Measurements from ENCODE around the gene CAPN10. TPM values are rescaled to one million over a fixed set of nuclear protein-coding genes. Genes with fewer than 3 reads are reported as not detected.

CAPN10 gene
- total RNA-seq, 1 donor from 2014 or later = 12.3 TPM

DNA sequence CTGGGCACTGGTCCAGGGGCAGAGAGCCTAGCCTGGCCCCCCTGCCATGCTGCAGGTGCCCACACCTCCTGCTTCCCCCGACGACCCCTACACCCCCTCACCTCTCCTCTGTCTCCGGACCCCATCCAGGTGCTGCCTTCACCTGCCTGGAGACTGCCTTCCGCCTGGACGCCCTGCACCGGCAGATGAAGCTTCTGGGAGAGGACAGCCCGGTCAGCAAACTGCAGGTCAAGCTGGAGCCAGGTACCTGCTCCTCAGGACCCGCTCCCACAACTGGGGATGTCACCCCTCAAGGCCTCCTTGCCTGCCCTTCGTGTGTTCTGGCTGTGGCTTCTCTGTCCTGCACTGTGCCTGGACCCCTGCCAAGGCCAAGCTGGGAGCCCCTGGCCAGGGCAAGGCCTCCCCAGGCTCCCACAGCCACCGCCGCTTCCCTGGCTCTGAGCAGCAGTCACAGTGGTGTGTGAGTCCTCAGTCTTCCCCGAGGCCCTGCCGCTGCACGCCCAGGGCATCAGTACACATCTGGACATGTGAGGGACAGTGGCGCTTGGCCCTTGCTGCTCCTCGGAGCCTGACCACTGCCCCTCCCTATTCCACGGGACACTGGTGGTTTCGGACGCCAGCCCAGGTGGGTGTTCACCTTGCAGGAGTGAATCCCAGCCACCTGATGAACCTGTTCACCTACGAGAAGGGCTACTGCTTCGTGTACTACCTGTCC lies 12.0 kb upstream of the CAPN10 start:
- DNase-seq (ENCODE audit: low spot score) = no peak

DNA sequence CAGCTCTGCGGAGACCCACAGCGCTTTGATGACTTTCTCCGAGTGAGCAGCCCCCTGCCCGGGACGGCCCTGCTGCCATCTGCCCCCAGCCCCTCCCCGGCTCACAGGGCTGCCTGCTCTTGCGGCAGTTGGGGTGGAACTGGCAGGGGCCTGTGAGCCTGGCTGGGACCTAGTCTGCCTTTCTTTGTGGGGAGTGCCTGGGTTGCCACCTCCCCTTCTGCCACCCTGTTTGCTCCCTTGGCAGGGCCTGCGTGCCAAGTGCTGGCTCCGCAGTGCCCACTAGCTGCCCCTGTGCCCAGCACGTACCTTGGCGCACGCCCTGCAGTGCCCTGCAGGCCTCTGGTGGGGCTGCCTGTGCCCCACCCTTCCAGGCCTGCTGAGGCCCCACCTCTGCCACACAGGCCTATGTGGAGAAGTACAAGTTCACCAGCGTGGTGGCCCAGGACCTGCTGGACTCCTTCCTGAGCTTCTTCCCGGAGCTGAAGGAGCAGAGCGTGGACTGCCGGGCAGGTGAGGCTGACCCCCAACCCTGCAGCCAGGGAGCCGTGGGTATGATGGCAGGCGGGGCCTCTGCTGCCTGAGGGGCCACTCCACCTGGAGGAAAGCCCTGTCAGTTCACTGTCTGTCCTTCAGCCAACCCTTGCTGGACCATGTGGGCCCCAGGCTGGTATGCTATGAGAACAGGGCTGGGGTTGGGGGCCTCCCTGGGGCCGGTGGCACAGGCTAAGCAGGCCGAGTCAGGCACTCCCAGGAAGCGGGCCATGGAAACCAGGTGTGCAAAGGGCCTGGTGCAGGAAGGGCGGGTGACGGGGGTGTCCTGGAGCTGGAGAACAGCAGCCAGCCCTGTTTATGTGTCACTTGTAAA lies 11.2 kb upstream of the CAPN10 start:
- no peak for DNase-seq (ENCODE audit: low spot score)

DNA sequence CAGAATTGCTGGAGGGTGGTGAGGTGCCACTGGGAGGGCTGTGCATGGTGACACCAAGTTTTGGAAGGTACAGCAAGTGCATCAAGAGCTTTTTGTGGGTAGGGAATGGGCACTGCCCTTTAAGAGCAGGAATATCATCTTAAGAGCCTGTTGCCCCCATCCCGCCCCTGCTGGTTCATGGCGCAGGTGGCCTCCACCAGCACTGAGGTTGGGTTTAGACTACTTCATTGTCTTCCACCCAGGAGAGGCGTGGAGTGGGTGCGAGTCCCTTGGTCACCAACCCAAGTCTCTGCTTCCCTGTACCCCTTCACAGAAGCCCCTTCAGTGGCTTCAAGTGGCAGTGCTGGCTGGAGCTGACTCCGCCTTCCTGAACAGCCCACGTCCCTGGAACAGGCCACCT lies 10.5 kb upstream of the CAPN10 start:
- no peak for DNase-seq (ENCODE audit: low spot score)

DNA sequence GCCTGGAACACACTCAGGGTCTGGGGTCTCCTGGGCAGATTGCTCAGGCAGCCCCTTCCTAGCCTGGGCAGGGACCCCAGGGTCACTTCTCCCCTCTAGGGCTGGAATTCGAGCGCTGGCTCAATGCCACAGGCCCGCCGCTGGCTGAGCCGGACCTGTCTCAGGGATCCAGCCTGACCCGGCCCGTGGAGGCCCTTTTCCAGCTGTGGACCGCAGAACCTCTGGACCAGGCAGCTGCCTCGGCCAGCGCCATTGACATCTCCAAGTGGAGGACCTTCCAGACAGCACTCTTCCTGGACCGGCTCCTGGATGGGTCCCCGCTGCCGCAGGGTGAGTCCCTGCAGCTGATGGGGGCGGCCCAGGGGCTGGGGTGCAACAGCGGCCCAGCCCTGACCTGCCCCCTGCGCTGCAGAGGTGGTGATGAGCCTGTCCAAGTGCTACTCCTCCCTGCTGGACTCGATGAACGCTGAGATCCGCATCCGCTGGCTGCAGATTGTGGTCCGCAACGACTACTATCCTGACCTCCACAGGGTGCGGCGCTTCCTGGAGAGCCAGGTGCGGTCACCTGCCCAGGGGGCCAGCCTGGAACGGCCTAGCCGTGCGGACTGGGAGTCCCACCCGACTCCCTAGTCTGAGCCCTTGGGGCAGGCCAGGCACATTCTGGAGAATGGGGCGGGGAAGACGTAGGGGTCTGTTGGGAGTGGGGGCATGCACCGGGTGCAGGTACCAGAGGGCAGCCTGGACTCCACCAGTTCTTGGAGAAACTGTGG lies 9.9 kb upstream of the CAPN10 start:
- DNase-seq (ENCODE audit: low spot score) = no peak

DNA sequence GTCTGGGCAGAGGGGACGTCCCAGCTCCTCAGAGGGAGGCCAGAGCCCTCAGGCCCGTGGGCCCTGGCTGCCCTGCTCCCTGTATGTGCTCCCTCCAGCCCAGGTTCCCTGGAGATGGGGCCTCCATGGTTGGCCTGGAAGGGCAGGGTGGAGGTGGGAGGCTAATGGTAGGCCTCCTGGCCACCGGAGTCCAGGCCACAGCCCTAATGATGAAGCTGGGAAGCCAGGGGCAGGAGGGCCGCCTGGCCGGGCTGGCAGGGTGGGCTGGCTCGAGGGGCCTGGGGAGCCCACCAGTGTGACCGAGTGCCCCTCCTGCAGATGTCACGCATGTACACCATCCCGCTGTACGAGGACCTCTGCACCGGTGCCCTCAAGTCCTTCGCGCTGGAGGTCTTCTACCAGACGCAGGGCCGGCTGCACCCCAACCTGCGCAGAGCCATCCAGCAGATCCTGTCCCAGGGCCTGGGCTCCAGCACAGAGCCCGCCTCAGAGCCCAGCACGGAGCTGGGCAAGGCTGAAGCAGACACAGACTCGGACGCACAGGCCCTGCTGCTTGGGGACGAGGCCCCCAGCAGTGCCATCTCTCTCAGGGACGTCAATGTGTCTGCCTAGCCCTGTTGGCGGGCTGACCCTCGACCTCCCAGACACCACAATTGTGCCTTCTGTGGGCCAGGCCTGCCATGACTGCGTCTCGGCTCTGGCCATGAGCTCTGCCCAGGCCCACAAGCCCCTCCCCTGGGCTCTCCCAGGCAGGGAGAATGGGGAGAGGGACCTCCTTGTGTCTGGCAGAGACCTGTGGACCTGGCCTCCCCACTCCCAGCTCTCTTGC lies 9.0 kb upstream of the CAPN10 start:
- no peak for DNase-seq (ENCODE audit: low spot score)

DNA sequence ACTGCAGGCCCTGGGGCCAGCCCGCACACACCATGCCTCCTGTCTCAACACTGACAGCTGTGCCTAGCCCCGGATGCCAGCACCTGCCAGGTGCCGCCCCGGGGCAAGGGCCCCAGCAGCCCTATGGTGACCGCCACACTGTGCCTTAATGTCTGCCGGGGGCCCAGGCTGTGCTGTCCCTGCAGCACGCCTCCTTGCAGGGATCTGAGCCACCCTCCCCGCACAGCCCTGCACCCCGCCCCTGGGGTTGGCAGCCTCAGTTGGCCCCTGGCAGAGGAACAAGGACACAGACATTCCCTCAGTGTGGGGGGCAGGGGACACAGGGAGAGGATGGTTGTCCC lies 8.5 kb upstream of the CAPN10 start:
- DNase-seq (ENCODE audit: low spot score) = no peak

DNA sequence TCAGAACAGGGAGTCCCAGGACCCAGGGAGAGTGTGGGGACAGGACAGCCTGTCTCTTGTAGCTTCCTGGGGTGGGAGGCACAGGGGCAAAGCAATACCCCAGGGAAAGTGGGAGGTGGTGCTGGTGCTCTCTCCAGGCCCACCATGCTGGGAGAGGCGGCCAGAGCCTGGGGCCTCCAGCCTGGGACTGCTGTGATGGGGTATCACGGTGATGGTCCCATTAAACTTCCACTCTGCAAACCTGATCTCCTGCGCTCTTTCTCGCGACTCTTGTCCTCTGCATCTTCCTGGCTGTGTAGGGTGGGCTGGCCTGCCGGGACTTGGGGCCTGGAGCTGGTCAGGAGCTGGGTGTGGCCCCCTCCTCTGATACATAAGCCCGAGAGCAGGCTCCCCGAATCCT lies 8.0 kb upstream of the CAPN10 start:
- DNase-seq (ENCODE audit: low spot score) = no peak

DNA sequence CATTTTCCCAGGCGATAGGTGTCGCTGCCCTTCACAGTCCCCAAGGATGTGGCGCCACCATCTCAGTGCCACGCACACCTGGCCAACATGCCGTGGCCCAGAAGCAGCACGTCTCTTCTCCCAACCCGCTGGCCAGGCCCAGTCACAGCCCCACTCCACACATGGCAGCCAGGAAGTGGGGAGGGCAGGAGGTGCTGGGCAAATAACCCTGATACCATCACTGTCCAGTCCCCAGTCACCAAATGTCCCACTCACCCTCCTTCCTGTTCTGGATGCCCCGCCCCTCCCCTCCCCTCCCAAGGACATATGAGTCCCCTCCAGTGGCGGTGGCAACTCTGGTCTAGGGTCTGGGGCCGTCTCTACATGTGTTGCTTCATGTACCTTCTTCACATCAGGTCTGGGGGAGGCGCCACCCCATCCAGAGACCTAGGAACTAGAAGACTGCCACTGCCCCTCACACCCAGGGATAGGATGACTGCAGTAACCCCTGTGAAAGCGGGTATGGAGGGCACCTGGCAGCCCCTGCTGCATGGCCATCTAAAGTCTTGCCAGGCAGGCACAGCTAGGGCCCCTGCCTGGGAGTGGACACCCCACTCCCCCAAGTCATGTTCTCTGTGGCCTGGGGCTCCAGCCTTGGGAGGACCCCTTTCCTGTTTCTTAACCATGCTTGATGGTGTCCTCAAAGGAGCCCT lies 7.3 kb upstream of the CAPN10 start:
- DNase-seq (ENCODE audit: low spot score) = no peak

DNA sequence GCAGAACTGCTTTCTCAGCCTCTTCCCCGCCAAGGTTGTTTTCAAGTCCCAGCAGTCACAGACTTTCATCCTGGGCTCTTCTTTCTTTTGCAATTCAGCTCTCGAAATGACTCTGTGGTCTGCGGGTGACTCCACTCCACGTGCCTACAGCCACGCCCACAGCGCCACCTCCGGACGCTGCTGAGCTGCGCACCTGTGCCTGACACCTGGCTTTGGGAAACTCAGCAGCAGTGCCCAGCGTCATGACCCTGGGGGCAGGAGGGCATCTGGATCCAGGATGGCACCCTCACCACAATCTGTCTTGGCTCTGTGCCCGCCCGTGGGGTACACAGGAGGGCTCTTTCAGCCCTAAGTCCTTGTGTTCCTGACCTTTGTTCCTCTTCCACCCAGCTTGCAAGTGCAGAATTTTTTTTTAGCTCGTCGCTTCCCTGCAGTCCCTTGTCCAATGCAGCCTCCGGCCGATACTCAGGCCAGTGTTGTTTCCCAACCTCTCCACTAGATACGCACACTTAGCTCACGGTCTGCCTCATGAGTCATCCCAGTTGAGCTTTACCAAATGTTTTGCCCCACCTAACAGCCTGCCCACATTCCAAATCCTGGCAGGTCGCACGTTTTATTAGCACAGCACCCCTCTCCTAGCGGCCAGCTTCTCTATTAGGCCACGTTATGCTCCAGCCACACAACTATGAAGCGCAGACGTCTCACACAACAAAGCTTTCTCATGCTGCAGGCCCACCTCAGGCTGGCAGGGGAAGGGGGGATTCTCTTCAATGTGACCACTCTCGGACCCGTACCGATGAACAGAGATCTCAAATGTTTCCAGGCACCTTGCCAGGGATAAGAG lies 6.5 kb upstream of the CAPN10 start:
- peak; percentile 75 for DNase-seq (ENCODE audit: low spot score)

DNA sequence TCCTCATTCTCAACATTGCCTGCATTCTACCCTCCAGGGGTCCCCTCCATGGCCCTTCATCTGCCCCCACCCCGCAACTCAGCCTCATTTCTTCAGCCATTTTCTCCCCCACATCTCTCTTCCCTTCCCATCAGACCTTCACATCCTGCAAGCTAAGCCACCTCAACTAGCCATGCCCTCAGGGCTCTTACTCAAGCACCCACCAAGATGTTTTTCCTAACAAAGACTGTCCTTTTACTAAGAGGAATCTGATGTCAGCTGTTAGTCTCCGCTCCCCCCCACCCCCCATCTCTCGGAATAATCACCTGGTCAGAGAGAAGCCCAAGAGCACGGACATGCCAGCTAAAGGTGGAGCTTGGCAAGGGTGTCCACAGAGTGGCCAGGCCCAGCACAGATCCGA lies 4.7 kb upstream of the CAPN10 start:
- no peak for DNase-seq (ENCODE audit: low spot score)

DNA sequence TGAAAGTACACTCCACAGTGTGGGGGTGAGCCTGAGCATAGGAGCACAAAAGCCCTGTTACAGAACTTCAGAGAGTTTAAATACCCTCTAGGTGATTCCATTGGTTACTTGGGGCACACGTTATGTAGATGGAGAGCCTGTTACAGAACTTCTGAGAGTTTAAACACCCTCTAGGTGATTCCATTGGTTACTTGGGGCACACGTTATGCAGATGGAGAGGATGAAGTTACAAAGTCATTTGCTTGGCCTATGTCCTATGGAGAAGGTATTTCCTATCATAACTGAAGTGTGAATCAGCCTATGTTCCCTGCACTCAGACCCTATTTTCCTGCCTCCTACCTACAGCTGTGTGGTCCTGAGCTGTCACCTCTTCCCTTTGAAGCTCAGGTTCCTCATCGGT lies 3.8 kb upstream of the CAPN10 start:
- DNase-seq (ENCODE audit: low spot score) = no peak

DNA sequence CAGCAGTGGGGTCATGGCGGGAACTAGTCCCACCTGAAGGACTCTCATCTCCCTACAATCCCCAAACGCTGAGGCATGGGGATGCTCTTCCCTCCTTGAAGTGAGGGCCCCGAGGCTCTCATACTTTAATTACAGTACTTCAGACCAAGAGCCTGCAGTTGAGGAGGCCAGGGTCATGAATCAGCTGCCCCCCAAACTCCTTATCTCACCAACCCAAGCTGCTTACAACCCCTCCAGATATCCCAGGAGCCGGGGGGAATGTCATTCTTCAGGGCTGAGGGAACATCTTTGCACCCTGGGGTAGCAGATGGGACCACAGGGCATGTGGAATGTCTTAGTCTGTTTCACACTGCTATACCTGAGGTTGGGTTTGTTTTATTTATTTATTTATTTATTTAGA lies 2.8 kb upstream of the CAPN10 start:
- no peak for DNase-seq (ENCODE audit: low spot score)

DNA sequence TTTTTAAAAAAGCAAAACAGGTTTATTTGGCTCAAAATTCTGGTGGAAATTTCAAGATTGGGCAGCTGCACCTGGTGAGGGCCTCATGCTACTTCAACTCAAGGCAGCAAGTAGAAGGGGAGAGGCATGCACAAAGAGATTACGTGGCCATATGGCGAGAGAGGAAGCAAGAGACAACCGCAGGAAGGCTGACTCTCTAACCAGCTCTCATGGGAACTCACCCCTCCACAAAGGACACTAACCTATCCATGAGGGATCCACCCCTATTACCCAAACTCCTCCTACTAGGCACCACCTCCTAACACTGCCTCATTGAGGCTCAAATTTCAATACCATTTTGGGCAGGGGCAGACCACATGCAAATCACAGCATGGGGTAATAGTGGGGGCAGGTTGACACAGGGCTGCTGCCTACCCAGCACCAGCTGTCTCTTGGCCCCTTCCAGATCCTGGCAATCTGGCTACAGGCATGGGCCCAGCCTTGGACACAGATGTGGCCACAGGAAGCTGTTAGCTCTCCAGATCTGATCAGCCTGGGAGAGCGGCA lies 2.0 kb upstream of the CAPN10 start:
- no peak for DNase-seq (ENCODE audit: low spot score)

DNA sequence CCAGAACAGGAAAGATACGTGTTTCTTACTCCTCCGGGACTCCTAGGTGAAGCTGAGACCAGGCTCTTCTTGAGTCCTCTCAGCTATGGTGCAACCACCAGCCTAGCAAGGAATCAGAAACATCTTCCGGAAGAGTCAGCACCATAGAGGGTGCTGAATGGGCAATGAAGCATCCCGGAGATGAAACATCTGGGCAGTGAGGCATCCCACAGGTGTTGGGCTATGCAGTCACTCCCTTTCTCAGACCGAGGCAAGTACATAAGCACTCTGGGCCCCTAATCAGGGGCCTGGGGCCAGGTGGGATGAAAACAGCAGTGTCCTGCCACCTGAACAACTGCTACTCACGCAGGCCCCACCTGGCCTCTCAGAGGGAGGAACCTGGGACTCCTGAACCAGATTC lies 1.4 kb upstream of the CAPN10 start:
- DNase-seq (ENCODE audit: low spot score) = no peak

DNA sequence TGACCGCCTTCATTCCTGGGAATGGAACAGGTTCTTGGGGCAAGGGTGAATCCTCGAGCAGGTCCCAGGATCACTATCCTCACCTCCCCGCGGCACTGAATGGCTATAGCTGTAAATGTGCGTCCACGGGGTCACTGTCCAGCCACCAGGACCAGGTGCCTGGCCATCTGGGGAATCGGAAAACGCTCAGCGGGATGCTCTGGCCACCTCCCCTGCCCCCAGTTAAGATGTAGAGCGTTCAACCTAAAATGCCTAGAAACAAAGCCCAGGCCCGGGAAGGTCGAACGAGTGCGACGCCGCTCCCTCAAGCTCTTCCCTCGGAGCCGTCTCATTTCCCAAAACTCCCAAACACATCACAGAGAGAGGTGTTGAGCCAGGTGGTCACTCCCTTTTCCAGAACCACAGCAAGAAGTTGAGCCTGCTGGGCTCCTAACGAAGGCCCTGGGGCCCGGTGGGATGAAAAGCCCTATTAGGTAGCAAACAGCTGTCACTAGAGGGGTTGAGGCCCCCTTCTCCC lies 795 bp upstream of the CAPN10 start:
- no peak for DNase-seq (ENCODE audit: low spot score)

DNA sequence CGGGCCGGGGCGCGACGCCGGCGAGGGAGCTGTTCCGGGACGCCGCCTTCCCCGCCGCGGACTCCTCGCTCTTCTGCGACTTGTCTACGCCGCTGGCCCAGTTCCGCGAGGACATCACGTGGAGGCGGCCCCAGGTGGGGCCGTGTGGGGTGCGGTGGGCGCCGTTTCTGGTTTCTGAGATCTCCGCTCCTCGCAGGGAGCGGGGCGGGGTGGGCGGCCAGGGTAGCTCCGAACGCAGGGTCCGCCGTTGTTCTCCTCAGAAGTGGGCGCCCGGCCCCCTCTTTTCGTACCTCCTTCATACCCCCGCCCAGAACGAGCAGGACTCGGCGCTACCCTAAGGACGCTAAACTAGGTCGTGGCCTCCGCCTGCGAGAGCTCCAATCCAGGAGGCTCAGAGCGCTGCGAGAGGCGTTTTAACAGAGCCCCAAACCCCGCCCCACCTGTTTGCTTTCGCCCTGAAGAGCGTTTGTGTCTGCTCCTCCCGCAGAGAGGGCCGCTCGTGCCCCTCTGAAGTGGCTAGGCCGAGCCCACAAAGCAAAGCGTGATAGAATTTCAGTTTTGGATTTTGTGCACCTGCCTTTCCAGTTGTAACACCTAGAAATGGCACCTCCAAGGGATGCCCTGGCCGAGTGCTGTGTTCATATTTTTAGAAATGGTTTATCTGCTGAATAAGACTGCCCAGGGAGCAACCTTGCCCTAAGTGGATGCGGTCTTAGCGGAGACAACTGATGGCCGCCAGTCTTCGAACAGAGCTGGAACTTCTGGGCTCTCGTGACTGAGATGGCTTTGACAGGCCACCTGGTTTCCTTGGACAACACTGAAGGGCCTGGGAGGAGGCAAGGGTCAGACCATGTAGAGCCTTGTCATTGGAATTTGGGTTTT lies 626 bp downstream of the CAPN10 start:
- DNase-seq (ENCODE audit: low spot score) = peak; percentile 19

DNA sequence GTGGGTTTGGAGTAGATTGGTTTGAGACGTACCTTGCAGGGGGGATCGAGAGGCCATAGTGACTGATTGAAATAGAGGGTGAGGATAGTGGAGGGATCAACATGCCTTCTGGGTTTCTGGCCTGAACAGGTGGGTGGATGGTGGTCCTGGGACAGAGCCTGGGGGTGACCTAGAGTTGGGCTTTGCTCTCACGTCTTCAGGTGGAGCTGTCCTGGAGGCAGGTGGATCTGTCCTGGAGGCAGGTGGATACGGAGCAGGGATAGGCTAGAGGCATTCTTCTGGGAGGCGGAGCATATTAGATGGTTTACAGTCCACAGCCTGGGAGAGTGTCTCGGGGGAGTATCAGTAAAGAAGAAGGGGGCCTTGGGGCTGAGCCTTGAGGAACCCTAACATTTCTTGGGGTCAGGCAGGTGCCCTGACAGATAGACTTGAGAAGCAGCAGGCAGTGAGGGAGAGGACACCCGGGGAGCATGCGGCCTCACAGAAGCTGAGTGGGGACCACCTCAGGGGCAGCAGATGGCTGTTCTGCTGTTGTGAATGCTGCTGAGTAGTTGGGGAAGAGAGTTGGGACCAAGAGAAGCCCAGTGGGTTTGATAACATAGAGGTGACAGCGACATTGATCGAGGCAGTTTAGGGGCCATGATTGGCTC lies 1.6 kb downstream of the CAPN10 start:
- no peak for DNase-seq (ENCODE audit: low spot score)

DNA sequence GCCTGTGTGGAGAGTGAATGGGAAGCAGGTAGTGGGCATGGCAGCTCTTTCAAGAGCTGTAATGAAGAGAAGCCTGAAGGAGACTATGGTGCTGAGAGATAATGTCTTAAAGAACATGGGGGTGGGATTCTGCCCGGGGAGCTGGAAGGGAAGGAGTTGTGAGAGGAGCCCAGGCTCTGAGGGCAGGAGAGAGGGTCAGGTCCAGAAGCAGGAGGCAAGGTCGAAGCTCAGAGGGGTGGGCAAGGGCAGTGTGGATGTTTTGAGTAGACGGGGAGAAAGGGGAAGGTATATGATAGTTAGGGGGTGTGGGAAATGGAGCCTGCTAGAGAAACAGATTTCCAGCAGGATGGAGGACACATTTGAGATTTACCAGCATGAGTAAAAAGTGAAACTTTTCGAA lies 2.1 kb downstream of the CAPN10 start:
- DNase-seq (ENCODE audit: low spot score) = no peak

Data from umbilical cord (tissue), 2 donors.